Spleen (tissue), 13 donors: ENCODE measurements around the gene CNIH1. TPM values are rescaled to one million over a fixed set of nuclear protein-coding genes. Genes with fewer than 3 reads are reported as not detected.

ENCODE experiments used
- DNase-seq: peaks from one replicate; pipeline ENCODE4 v3.0.0-alpha.2; 2020
- H3K27ac ChIP-seq, 8 donors: fragments of 200-600 bp; sonication (generic) in 7 of 8; 1 replicate in 4 of 8; 2 replicates in 4 of 8; pipeline versions ENCODE4 v1.5.0 to v1.8.0; 2016 to 2021; ENCODE audit warnings: inconsistent platforms in 4 of 8, mild to moderate bottlenecking in 4 of 8, moderate library complexity in 1 of 8
- H3K27me3 ChIP-seq, 7 donors: fragments of 200-600 bp; sonication (generic) in 6 of 7; replicated peaks in 1 of 7; 1 replicate in 4 of 7; 2 replicates in 3 of 7; pipeline versions ENCODE4 v1.5.0 to v1.8.0; 2016 to 2021; ENCODE audit warnings: inconsistent platforms in 3 of 7, mild to moderate bottlenecking in 1 of 7
- H3K36me3 ChIP-seq, 6 donors: fragments of 200-600 bp; sonication (generic) in 5 of 6; 1 replicate in 4 of 6; 2 replicates in 2 of 6; pipeline versions ENCODE4 v1.5.0 to v1.8.0; 2016 to 2021; ENCODE audit warnings: inconsistent platforms in 2 of 6
- H3K4me1 ChIP-seq, 6 donors: fragments of 200-600 bp; sonication (generic) in 5 of 6; 1 replicate in 3 of 6; 2 replicates in 3 of 6; pipeline versions ENCODE4 v1.5.0 to v1.8.0; 2016 to 2021; ENCODE audit warnings: inconsistent platforms in 3 of 6
- H3K4me3 ChIP-seq, 8 donors: fragments of 200-600 bp; sonication (generic) in 7 of 8; 1 replicate in 4 of 8; 2 replicates in 4 of 8; pipeline versions ENCODE4 v1.5.0 to v1.8.0; 2016 to 2021; ENCODE audit warnings: inconsistent platforms in 4 of 8, mild to moderate bottlenecking in 4 of 8, moderate library complexity in 2 of 8
- H3K9me3 ChIP-seq, 8 donors: fragments of 200-600 bp; sonication (generic) in 7 of 8; 1 replicate in 4 of 8; 2 replicates in 4 of 8; pipeline versions ENCODE4 v1.5.0 to v1.8.0; 2016 to 2021; ENCODE audit warnings: inconsistent platforms in 4 of 8
- POLR2A ChIP-seq, 3 donors: fragments of 450-650 bp; IDR thresholded peaks; one replicate each; pipeline ENCODE4 v1.5.1; 2017; ENCODE audit warnings: antibody characterized with exemption in 3 of 3, mild to moderate bottlenecking in 1 of 3
- POLR2AphosphoS5 ChIP-seq, 3 donors: sonication (generic); formaldehyde crosslinking; IDR thresholded peaks; one replicate each; pipeline ENCODE4 v1.5.1; 2017; ENCODE audit warnings: antibody characterized with exemption in 3 of 3
- WGBS, 5 donors: extraction: QIAGEN DNeasy Blood & Tissue Kit in 3 of 5; methylation state at CpG; one replicate each; pipeline versions ENCODE4 v1.1.5 to v1.1.7; 2013 to 2018; 5-methylcytosine and 5-hydroxymethylcytosine counted together
- intact Hi-C: fragments of 100-400 bp; cut with DNase I; formaldehyde crosslinking; loops from one replicate; pipeline ENCODE4 v1.15.0; 2023; ENCODE audit warnings: low total_unique reads
- long read RNA-seq, 2 donors: transcript quantifications; one replicate each; lab custom pipeline, GENCODE V29; 2026
- polyA plus RNA-seq, 3 donors: library from polyadenylated mRNA; stranded (reverse); fragments of 200-250 nt; gene quantifications; one replicate each; pipeline ENCODE4 v1.2.1, GENCODE V29; 2013
- total RNA-seq, 7 donors: library from RNA; depleted of rRNA in 3 of 7; stranded (reverse); fragments of >200 nt in 3 of 7; fragmentation: NEBNext Ultra II Directional in 4 of 7; extraction: Animal tissue kit (Norgen Biotek cat#: 25700) in 4 of 7; gene quantifications; one replicate each; pipeline versions ENCODE4 v1.1.0 to v1.2.1, GENCODE V29; 2016 to 2021
- TF ChIP-seq, protein P1 (sequence below), 11 experiments: fragments of 200-600 bp in 7 of 11; fragments of 450-650 bp in 4 of 11; sonication (generic) in 4 of 11; IDR thresholded peaks in 8 of 11; conservative IDR thresholded peaks in 3 of 11; 1 replicate in 7 of 11; 2 replicates in 4 of 11; pipeline versions ENCODE4 v1.4.0 to v1.8.0; 2016 to 2021; ENCODE audit warnings: antibody characterized with exemption in 11 of 11, inconsistent platforms in 4 of 11, mild to moderate bottlenecking in 1 of 11
- donor health status: healthy with polysubstance abuse.
- donor health status: DM: no; HTN: no; CAD: no; lungs with moderate emphysema.
- donor health status: DM: no; HTN: no; CAD: no.
- donor health status: Bipolar disorder and iron deficiency.
- donor health status: healthy.
- donor health status: DM: no; HTN: no; CAD: no.
- donor health status: DM: yes; HTN: yes; CAD: no.

The CNIH1 gene
- 100 to 1,000 TPM in 1 of 7 donors, 10 to 100 TPM in 6; 40.7 to 105 (median 48.1) TPM for total RNA-seq
- 10 to 100 TPM; 35.0 to 65.8 (median 43.7) TPM for polyA plus RNA-seq
- long read RNA-seq, donor 1, full-length matches to known transcripts = 33 of 33 reads
- long read RNA-seq, donor 1, partial matches to known transcripts = 0 of 33 reads
- long read RNA-seq, donor 1, other reads (novel, unspliced or antisense) = 0 of 33 reads
- long read RNA-seq, donor 2, full-length matches to known transcripts = 37 of 37 reads
- long read RNA-seq, donor 2, partial matches to known transcripts = 0 of 37 reads
- long read RNA-seq, donor 2, other reads (novel, unspliced or antisense) = 0 of 37 reads

DNA sequence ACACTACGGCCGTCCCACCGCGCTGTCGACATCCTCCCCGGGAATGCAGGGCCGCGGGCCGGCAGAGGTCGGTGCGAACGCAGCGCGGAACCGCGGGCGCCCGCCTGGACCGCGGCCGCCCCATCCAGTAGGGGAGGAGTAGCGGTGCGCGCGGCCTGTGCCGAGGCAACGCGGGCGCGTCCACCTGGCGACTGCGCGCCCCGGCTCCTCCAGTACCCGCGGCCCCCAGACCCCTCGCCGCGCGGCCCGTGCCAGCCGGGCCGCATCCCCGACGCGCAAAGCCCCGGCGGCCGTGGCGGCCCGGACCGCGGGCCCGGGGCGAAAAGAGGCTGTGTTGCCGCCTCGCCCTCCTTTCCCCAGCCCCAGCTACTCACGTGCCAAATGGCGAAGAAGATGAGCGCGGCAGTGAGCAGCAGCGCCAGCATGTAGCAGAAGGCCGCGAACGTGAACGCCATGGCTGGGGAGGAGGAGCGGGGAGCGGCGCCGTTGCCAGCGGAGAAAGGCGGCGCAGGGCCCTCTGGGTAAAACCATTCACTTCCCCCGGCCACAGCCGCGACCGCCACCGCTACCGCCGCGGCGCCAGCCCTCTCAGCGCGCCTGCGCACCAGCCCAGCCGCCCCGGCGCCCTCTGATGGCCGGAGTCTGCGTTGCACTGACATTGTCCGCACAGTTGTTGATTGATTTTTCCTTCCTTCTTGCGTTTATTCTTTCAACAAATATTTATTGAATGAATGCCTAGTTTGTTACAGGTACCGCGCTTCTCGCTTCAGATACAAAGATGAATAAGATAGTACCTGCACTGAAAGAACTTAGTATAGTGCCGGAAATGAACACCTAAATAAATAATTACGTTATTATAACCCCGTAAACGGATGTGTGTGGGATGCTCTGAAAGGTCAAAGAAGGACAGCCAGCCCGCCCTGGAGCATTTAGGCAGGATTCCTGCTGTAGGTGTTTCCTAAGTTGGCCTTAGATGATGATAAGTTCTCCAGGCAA is at the start of gene CNIH1:
Gene CNIH1, minus strand, starts transcription at position 502 of the 996 bp plus-strand sequence. Its CDS starts 47 bp downstream, at position 455.
- H3K27ac ChIP-seq = peak within 1 kb of the TSS; percentile 84 to 95 (median 92)
- DNase-seq = peak; percentile 99
- H3K27me3 ChIP-seq = no peaks in the 10 kb centered on the region
- intact Hi-C loops = no loop called here
- H3K4me3 ChIP-seq = peak within 1 kb of the TSS; percentile 50 to 87 (median 65)
- 0 to 1% (median 0%) methylated on average over 60 to 100 of the region's 100 CpGs for WGBS, 5 donors
- no peaks in the 10 kb centered on the region for H3K9me3 ChIP-seq
- H3K36me3 ChIP-seq = no peaks in the 10 kb centered on the region
- peaks cover 7 to 65% (median 43%) of the 10 kb centered on the region in 6 donors for H3K4me1 ChIP-seq
- TF ChIP-seq, protein P1, sequence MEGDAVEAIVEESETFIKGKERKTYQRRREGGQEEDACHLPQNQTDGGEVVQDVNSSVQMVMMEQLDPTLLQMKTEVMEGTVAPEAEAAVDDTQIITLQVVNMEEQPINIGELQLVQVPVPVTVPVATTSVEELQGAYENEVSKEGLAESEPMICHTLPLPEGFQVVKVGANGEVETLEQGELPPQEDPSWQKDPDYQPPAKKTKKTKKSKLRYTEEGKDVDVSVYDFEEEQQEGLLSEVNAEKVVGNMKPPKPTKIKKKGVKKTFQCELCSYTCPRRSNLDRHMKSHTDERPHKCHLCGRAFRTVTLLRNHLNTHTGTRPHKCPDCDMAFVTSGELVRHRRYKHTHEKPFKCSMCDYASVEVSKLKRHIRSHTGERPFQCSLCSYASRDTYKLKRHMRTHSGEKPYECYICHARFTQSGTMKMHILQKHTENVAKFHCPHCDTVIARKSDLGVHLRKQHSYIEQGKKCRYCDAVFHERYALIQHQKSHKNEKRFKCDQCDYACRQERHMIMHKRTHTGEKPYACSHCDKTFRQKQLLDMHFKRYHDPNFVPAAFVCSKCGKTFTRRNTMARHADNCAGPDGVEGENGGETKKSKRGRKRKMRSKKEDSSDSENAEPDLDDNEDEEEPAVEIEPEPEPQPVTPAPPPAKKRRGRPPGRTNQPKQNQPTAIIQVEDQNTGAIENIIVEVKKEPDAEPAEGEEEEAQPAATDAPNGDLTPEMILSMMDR (IDR thresholded peaks at IDR 0.05 in 8 of 11, conservative IDR thresholded peaks at IDR 0.05 in 3 of 11) = peak; percentile 88 to 99 (median 97)
- TF ChIP-seq POLR2A (IDR thresholded peaks at IDR 0.05) (no peak), POLR2AphosphoS5 (IDR thresholded peaks at IDR 0.05) (peak; percentile 79 to 90 (median 87))

DNA sequence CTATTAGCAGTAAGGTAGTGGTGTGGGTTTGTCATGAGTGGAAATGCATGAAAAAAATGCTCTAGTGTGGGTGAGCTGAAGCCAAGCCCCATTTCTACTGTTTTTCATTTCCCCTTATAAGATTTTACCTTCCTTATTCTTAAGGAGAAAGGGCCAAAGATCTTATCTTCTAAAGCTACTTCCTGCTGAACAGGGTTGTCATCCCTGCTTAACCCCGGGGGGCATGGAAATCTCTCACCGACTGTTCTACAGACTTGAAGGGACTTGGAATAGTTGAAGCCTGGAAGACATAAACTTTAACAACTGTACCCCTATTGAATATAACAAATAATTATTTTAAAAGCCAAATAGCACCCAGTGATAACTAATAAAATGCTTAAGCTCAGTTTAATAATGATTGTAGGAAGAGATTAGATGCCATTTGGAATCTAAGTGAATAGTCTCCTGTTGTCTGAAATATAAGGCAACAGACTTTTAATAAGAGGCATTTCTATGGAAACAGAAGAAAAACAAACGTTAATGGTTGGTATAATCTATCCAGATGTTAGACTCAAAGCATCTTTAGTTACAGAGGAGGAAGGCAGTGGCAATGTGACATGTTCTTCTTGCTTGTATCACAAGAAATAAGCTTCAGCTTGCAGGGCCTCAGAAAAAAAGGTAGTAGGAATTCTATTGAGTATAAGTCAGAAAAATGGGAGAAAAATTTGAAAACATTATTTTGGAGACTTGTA is 49.4 kb upstream of the CNIH1 start:
- no peaks in the 10 kb centered on the region for H3K36me3 ChIP-seq
- no peaks in the 10 kb centered on the region for H3K9me3 ChIP-seq
- peaks cover 8 to 47% (median 35%) of the 10 kb centered on the region in 6 donors for H3K4me1 ChIP-seq
- TF ChIP-seq, protein P1 (IDR thresholded peaks at IDR 0.05 in 8 of 11, conservative IDR thresholded peaks at IDR 0.05 in 3 of 11) = no peak
- TF ChIP-seq POLR2AphosphoS5 (IDR thresholded peaks at IDR 0.05) = no peak
- TF ChIP-seq POLR2A (IDR thresholded peaks at IDR 0.05) = no peak
- peak overlapping the region in 2 of 8 donors; percentile 95 for H3K27ac ChIP-seq
- DNase-seq = no peak
- intact Hi-C loops = no loop called here
- H3K27me3 ChIP-seq = no peaks in the 10 kb centered on the region
- no peak overlapping the region for H3K4me3 ChIP-seq
- WGBS, 5 donors = 26 to 38% (median 32%) methylated on average over 3 of the region's 3 CpGs

DNA sequence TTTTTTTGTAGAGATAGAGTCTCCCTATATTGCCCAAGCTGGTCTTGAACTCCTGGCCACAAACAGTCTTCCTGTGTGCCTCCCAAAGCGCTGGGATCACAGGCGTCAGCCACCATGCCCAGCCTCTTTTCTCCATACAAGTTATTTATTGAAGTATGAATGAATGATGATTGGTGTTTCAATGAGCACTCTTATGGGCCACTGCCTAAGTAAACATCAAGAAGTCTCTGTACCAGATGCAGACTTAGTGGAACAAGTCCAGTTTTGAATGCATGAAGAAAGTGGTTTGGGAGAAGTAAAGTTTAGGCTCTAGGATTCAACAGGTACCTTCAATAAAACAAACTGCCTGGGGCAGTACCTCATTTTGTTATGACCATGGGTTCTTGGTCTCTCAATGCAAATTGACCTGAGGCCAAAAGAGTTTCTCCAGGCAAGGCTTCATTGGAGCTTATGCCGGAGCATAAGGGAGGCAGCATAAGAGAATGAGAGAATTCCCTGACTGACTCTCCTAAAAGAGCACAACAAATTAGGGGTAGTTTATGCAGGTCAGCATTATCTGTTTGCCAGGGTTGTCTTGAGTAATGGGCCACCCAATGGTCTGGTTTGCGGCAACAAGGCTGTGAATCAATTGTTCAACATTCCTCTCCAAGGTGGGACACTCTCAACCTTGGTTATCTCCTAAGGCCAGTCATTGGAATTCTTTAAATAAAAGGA is 48.7 kb upstream of the CNIH1 start:
- H3K36me3 ChIP-seq = no peaks in the 10 kb centered on the region
- H3K9me3 ChIP-seq = no peaks in the 10 kb centered on the region
- no peak for DNase-seq
- intact Hi-C loops = no loop called here
- peak overlapping the region; percentile 91 to 97 (median 95) for H3K27ac ChIP-seq
- 92 to 96% (median 94%) methylated on average over 4 of the region's 4 CpGs for WGBS, 5 donors
- peaks cover 8 to 54% (median 42%) of the 10 kb centered on the region in 6 donors for H3K4me1 ChIP-seq
- peak overlapping the region in 4 of 8 donors; percentile 68 to 82 (median 76) for H3K4me3 ChIP-seq
- TF ChIP-seq POLR2A (IDR thresholded peaks at IDR 0.05) (no peak), POLR2AphosphoS5 (IDR thresholded peaks at IDR 0.05) (no peak)
- TF ChIP-seq, protein P1 (IDR thresholded peaks at IDR 0.05 in 8 of 11, conservative IDR thresholded peaks at IDR 0.05 in 3 of 11) = no peak
- no peaks in the 10 kb centered on the region for H3K27me3 ChIP-seq
